OCI-LY1 (cell line): Measurements from ENCODE around the gene SLC12A4.
A peak's percentile ranks its signal among the peaks of the same experiment; 100 is the strongest.

Source experiments
- H2AFZ ChIP-seq: fragments of 200-600 bp; sonication (generic), shearing (Covaris generic); 2 replicates; pipeline ENCODE4 v1.6.0; 2014; ENCODE audit warnings: antibody characterized with exemption, mild to moderate bottlenecking, low read length
- H3F3A ChIP-seq: fragments of 200-600 bp; sonication (generic), shearing (Covaris generic); 2 replicates; pipeline ENCODE4 v1.6.0; 2014; ENCODE audit warnings: mild to moderate bottlenecking, antibody characterized with exemption, low read length, moderate library complexity; ENCODE audit not compliant: insufficient read depth
- H3K27ac ChIP-seq: fragments of 200-600 bp; sonication (generic); 2 replicates; pipeline ENCODE4 v1.5.1; 2014; ENCODE audit warnings: low read length, mixed run types, mild to moderate bottlenecking, low read depth; ENCODE audit not compliant: poor library complexity, severe bottlenecking
- H3K27me3 ChIP-seq: fragments of 200-600 bp; sonication (generic); 2 replicates; pipeline ENCODE4 v1.6.0; 2014; ENCODE audit warnings: antibody characterized with exemption, mild to moderate bottlenecking, low read length, moderate library complexity; ENCODE audit not compliant: insufficient read depth
- H3K36me3 ChIP-seq: fragments of 200-600 bp; sonication (generic); 2 replicates; pipeline ENCODE4 v1.6.1; 2014; ENCODE audit warnings: mild to moderate bottlenecking, antibody characterized with exemption, low read length, moderate library complexity, mixed read lengths; ENCODE audit not compliant: insufficient read depth
- H3K4me1 ChIP-seq: fragments of 200-600 bp; sonication (generic); 2 replicates; pipeline ENCODE4 v1.5.1; 2014; ENCODE audit warnings: mild to moderate bottlenecking, low read length, moderate library complexity; ENCODE audit not compliant: insufficient read depth, severe bottlenecking
- H3K4me2 ChIP-seq: fragments of 200-600 bp; sonication (generic), shearing (Covaris generic); 2 replicates; pipeline ENCODE4 v1.6.1; 2014; ENCODE audit warnings: low read length
- H3K4me3 ChIP-seq: fragments of 200-600 bp; sonication (generic); 2 replicates; pipeline ENCODE4 v1.5.1; 2014; ENCODE audit warnings: low read length, low read depth, mild to moderate bottlenecking, mixed read lengths; ENCODE audit not compliant: poor library complexity, severe bottlenecking
- H3K79me2 ChIP-seq: fragments of 200-600 bp; shearing (Covaris generic); 2 replicates; pipeline ENCODE4 v1.6.1; 2016; ENCODE audit warnings: mixed run types, low read length, mixed read lengths; ENCODE audit not compliant: insufficient read depth
- H3K9ac ChIP-seq: fragments of 200-600 bp; sonication (generic), shearing (Covaris generic); 2 replicates; pipeline ENCODE4 v1.6.1; 2014; ENCODE audit warnings: mild to moderate bottlenecking, low read length, mixed read lengths
- H3K9me2 ChIP-seq: fragments of 200-600 bp; sonication (generic), shearing (Covaris generic); 2 replicates; pipeline ENCODE4 v1.6.1; 2014; ENCODE audit warnings: low read depth, mild to moderate bottlenecking, low read length, mixed read lengths
- H3K9me3 ChIP-seq: fragments of 200-600 bp; shearing (Covaris generic); 2 replicates; pipeline ENCODE4 v1.6.1; 2014; ENCODE audit warnings: low read length, mixed read lengths
- H4K20me1 ChIP-seq: fragments of 200-600 bp; sonication (generic), shearing (Covaris generic); 2 replicates; pipeline ENCODE4 v1.6.0; 2016; ENCODE audit warnings: mild to moderate bottlenecking, low read length; ENCODE audit not compliant: insufficient read depth
- EZH2 ChIP-seq: fragments of 200-600 bp; sonication (generic), shearing (Covaris generic); IDR thresholded peaks from 2 replicates; pipeline ENCODE4 v1.8.0; 2017; ENCODE audit warnings: borderline replicate concordance, mixed run types, mild to moderate bottlenecking, antibody characterized with exemption, low read length, moderate library complexity, mixed read lengths
- TF ChIP-seq, protein P1 (sequence below): fragments of 200-600 bp; sonication (generic), shearing (Covaris generic); IDR thresholded peaks from 2 replicates; pipeline ENCODE4 v1.5.1; 2017; ENCODE audit warnings: mild to moderate bottlenecking, antibody characterized with exemption, low read length, moderate library complexity, mixed read lengths

The SLC12A4 gene

DNA sequence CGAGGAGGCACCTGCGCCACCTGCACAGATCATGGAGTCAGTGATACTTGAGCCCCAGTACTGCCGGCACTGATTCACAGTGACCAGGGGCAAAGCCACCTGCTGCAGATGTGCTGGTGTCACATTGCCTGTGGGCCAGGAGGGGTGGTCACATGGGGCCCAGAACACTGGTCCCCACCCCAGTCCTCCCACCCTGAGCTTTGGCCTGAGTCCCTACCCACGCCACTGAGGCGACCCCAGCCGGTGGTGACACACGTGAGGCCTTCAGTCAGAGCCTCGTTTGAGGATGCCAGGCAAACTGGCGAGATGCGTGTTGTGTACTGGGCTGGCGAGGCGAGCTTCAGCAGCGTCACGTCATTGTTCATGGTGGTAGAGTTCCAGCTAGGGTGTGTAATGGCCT, 38.2 kb downstream of the SLC12A4 start:
- Histone ChIP-seq H3K9me3 (no peaks in the 10 kb centered on the region), H3K4me2 (no peak overlapping the region), H3K36me3 (peaks cover 37% of the 10 kb centered on the region; the same call in 1 of the 2 replicates), H3K9ac (no peak overlapping the region), H3K27ac (no peak overlapping the region), H3F3A (no peaks in the 10 kb centered on the region), H3K9me2 (no peaks in the 10 kb centered on the region), H4K20me1 (no peaks in the 10 kb centered on the region), H2AFZ (no peak overlapping the region), H3K4me1 (peaks cover 25% of the 10 kb centered on the region), H3K79me2 (no peaks in the 10 kb centered on the region), H3K27me3 (no peaks in the 10 kb centered on the region), H3K4me3 (no peak overlapping the region)
- TF ChIP-seq EZH2, result no peak
- TF ChIP-seq, protein P1, sequence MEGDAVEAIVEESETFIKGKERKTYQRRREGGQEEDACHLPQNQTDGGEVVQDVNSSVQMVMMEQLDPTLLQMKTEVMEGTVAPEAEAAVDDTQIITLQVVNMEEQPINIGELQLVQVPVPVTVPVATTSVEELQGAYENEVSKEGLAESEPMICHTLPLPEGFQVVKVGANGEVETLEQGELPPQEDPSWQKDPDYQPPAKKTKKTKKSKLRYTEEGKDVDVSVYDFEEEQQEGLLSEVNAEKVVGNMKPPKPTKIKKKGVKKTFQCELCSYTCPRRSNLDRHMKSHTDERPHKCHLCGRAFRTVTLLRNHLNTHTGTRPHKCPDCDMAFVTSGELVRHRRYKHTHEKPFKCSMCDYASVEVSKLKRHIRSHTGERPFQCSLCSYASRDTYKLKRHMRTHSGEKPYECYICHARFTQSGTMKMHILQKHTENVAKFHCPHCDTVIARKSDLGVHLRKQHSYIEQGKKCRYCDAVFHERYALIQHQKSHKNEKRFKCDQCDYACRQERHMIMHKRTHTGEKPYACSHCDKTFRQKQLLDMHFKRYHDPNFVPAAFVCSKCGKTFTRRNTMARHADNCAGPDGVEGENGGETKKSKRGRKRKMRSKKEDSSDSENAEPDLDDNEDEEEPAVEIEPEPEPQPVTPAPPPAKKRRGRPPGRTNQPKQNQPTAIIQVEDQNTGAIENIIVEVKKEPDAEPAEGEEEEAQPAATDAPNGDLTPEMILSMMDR, result no peak

DNA sequence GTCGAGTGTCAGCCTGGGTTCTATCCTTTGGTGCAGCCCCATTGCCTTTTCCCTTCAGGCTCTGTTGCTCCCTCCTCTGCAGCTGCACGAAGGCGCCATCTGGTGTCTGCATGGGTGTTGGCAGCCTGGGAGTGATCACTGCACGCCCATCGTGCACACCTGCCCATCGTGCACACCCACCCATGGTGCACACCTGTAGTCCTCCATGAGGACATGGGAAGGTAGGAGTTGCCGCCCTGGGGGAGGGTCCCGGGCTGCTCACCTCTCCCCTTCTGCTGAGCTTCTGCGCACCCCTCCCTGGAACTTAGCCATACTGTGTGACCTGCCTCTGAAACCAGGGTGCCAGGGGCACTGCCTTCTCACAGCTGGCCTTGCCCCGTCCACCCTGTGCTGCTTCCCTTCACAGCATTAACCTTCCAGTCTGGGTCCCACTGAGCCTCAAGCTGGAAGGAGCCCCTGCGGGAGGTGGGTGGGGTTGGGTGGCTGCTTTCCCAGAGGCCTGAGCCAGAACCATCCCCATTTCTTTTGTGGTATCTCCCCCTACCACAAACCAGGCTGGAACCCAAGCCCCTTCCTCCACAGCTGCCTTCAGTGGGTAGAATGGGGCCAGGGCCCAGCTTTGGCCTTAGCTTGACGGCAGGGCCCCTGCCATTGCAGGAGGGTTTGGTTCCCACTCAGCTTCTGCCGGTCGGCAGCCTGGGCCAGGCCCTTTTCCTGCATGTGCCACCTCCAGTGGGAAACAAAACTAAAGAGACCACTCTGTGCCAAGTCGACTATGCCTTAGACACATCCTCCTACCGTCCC, 39.7 kb downstream of the SLC12A4 start:
- no peak for TF ChIP-seq EZH2
- TF ChIP-seq, protein P1, result peak; percentile 91
- Histone ChIP-seq H2AFZ (no peak overlapping the region), H3K9me3 (no peaks in the 10 kb centered on the region), H3K4me3 (no peak overlapping the region), H3K36me3 (peaks cover 24% of the 10 kb centered on the region; the same call in 1 of the 2 replicates), H3K27me3 (no peaks in the 10 kb centered on the region), H3K27ac (no peak overlapping the region), H3K4me1 (peaks cover 14% of the 10 kb centered on the region), H3K9me2 (no peaks in the 10 kb centered on the region), H3K9ac (no peak overlapping the region), H3F3A (no peaks in the 10 kb centered on the region), H3K79me2 (no peaks in the 10 kb centered on the region), H4K20me1 (no peaks in the 10 kb centered on the region), H3K4me2 (no peak overlapping the region)

DNA sequence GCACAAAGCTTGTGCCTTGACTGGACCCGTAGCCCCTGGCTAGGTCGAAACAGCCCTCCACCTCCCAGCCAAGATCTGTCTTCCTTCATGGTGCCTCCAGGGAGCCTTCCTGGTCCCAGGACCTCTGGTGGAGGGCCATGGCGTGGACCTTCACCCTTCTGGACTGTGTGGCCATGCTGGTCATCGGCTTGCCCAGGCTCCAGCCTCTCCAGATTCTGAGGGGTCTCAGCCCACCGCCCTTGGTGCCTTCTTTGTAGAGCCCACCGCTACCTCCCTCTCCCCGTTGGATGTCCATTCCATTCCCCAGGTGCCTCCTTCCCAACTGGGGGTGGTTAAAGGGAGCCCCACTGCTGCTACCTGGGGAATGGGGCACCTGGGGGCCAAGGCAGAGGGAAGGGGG, 40.3 kb downstream of the SLC12A4 start:
- H3K36me3 ChIP-seq, result peaks cover 20% of the 10 kb centered on the region; the same call in 1 of the 2 replicates
- H3K4me1 ChIP-seq, result peaks cover 14% of the 10 kb centered on the region
- TF ChIP-seq, protein P1, result no peak
- TF ChIP-seq EZH2, result no peak
- no peaks in the 10 kb centered on the region for H4K20me1 ChIP-seq
- H3K79me2 ChIP-seq, result no peaks in the 10 kb centered on the region
- no peaks in the 10 kb centered on the region for H3K27me3 ChIP-seq
- no peaks in the 10 kb centered on the region for H3K9me3 ChIP-seq
- H3K9ac ChIP-seq, result no peak overlapping the region
- no peaks in the 10 kb centered on the region for H3K9me2 ChIP-seq
- no peak overlapping the region for H3K4me3 ChIP-seq
- no peak overlapping the region for H3K27ac ChIP-seq
- no peak overlapping the region for H2AFZ ChIP-seq
- no peak overlapping the region for H3K4me2 ChIP-seq
- H3F3A ChIP-seq, result no peaks in the 10 kb centered on the region
